Occipital lobe (tissue), 2 donors: ENCODE measurements around the gene MUC6. TPM values are rescaled to one million over a fixed set of nuclear protein-coding genes. Genes with fewer than 3 reads are reported as not detected.

Experiments
- DNase-seq: peaks from one replicate; lab custom pipeline; 2025; lab: John Stamatoyannopoulos, UW
- total RNA-seq: library from RNA; depleted of rRNA; stranded (reverse); fragments of >200 nt; gene quantifications from one replicate; pipeline ENCODE4 v1.2.3, GENCODE V29; 2014

Gene MUC6
- total RNA-seq, 1 donor from 2014 or later: not detected

- no peak for DNase-seq
Observed at GRCh38 chr11:1009371-1009770, 27.1 kb downstream of the MUC6 start.

GRCh38 chr11:1008803-1009145 is 27.7 kb downstream of the MUC6 start:
- no peak for DNase-seq

GRCh38 chr11:1008001-1008802 is 28.3 kb downstream of the MUC6 start:
- DNase-seq: no peak

GRCh38 chr11:1007279-1007678 is 29.2 kb downstream of the MUC6 start:
- DNase-seq: no peak

GRCh38 chr11:1006762-1007161 is 29.8 kb downstream of the MUC6 start:
- peak; percentile 80 for DNase-seq

- DNase-seq: no peak
Observed at GRCh38 chr11:1005928-1006327, 30.6 kb downstream of the MUC6 start.

- DNase-seq: no peak
Observed at GRCh38 chr11:1003159-1003558, 33.4 kb downstream of the MUC6 start.

GRCh38 chr11:1002406-1002984 is 34.0 kb downstream of the MUC6 start:
- no peak for DNase-seq

GRCh38 chr11:1001617-1002405 is 34.7 kb downstream of the MUC6 start:
- no peak for DNase-seq

- DNase-seq: no peak
Observed at GRCh38 chr11:1000357-1001278, 35.9 kb downstream of the MUC6 start.

GRCh38 chr11:999009-999408 is 37.5 kb downstream of the MUC6 start:
- DNase-seq: no peak

- DNase-seq: no peak
Observed at GRCh38 chr11:997907-998306, 38.6 kb downstream of the MUC6 start.

GRCh38 chr11:996681-997080 is 39.8 kb downstream of the MUC6 start:
- peak; percentile 60 for DNase-seq

- DNase-seq: no peak
Observed at GRCh38 chr11:995752-996420, 40.6 kb downstream of the MUC6 start.

- DNase-seq: no peak
Observed at GRCh38 chr11:995044-995751, 41.3 kb downstream of the MUC6 start.

- DNase-seq: no peak
Observed at GRCh38 chr11:993632-994167, 42.8 kb downstream of the MUC6 start.

- no peak for DNase-seq
Observed at GRCh38 chr11:992577-992976, 43.9 kb downstream of the MUC6 start.

GRCh38 chr11:991711-992307 is 44.7 kb downstream of the MUC6 start:
- no peak for DNase-seq

GRCh38 chr11:991034-991433 is 45.5 kb downstream of the MUC6 start:
- DNase-seq: no peak

- DNase-seq: no peak
Observed at GRCh38 chr11:990101-990500, 46.4 kb downstream of the MUC6 start.
